Measurements from ENCODE around the gene IFT52.

IFT52 gene

GRCh38 chr20:43545837-43546578 lies 44.7 kb upstream of the IFT52 start:
- no peak for TF ChIP-seq EZH2phosphoT487 (IDR thresholded peaks at IDR 0.05; ENCODE audit: borderline replicate concordance, low read length)
- TF ChIP-seq CTCF (IDR thresholded peaks at IDR 0.05; ENCODE audit: low read depth, low read length, poor library complexity, severe bottlenecking) = peak; percentile 37
- no peaks in the 10 kb centered on the region for H3K9me3 ChIP-seq (ENCODE audit: control insufficient read depth, insufficient read depth, low read length)
- no peaks in the 10 kb centered on the region for H3K27me3 ChIP-seq (ENCODE audit: control insufficient read depth, low read length)
- H3K27ac ChIP-seq (ENCODE audit: low read depth, low read length) = no peak overlapping the region
- H3K36me3 ChIP-seq (ENCODE audit: control insufficient read depth, low read length) = no peaks in the 10 kb centered on the region
- no peaks in the 10 kb centered on the region for H3F3A ChIP-seq (ENCODE audit: control insufficient read depth, insufficient read depth)
- H3K79me2 ChIP-seq (ENCODE audit: control insufficient read depth, low read length) = no peaks in the 10 kb centered on the region
- no peak overlapping the region for H3K4me3 ChIP-seq (ENCODE audit: low read length)
- H3K4me1 ChIP-seq (ENCODE audit: control insufficient read depth, low read length) = no peaks in the 10 kb centered on the region
- no peaks in the 10 kb centered on the region for H3K9me2 ChIP-seq (replicated peaks; ENCODE audit: control insufficient read depth, low read length)
- H4K20me1 ChIP-seq (ENCODE audit: control insufficient read depth, insufficient read depth, low read depth, low read length) = no peaks in the 10 kb centered on the region
- no peak overlapping the region for H3K4me2 ChIP-seq (ENCODE audit: low read length)

DNA sequence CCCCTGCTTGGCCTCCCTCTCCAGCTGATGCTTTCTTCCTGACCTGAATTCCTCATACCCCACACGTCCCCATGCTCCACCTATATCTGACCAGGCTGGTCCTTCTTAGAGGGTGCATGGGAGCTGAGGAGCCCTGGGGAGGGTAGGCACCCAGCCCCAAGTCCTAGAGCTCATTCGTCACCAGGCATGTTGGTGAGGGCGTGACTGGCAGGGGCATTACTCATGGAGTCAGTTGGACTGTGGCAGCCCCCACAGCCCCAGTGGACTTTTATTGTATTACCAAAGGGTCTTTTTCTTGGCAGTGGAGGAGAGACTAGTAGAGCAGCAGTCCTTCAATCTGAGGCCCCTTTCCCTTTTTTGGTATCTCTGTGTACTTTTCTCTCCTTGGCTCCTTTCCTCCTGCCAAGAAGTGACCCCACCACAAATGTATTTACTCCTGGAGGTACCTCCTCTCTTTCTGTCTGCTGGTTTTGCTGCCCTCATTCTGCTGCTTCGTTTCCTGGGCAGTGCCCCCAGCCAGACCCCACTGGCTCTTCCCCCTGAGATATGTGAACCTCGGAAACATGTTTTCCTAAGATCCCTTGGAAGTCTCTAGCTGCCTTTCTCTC lies 42.4 kb upstream of the IFT52 start:
- Histone ChIP-seq H3K27ac (ENCODE audit: low read depth, low read length) (no peak overlapping the region), H3K27me3 (ENCODE audit: control insufficient read depth, low read length) (no peaks in the 10 kb centered on the region), H3K79me2 (ENCODE audit: control insufficient read depth, low read length) (no peaks in the 10 kb centered on the region), H3K4me1 (ENCODE audit: control insufficient read depth, low read length) (no peaks in the 10 kb centered on the region), H3K36me3 (ENCODE audit: control insufficient read depth, low read length) (no peaks in the 10 kb centered on the region), H3K4me3 (ENCODE audit: low read length) (no peak overlapping the region), H3K9me3 (ENCODE audit: control insufficient read depth, insufficient read depth, low read length) (no peaks in the 10 kb centered on the region), H3F3A (ENCODE audit: control insufficient read depth, insufficient read depth) (no peaks in the 10 kb centered on the region), H3K4me2 (ENCODE audit: low read length) (no peak overlapping the region), H4K20me1 (ENCODE audit: control insufficient read depth, insufficient read depth, low read depth, low read length) (no peaks in the 10 kb centered on the region), H3K9me2 (replicated peaks; ENCODE audit: control insufficient read depth, low read length) (no peaks in the 10 kb centered on the region)
- TF ChIP-seq CTCF (IDR thresholded peaks at IDR 0.05; ENCODE audit: low read depth, low read length, poor library complexity, severe bottlenecking) = no peak
- no peak for TF ChIP-seq EZH2phosphoT487 (IDR thresholded peaks at IDR 0.05; ENCODE audit: borderline replicate concordance, low read length)

DNA sequence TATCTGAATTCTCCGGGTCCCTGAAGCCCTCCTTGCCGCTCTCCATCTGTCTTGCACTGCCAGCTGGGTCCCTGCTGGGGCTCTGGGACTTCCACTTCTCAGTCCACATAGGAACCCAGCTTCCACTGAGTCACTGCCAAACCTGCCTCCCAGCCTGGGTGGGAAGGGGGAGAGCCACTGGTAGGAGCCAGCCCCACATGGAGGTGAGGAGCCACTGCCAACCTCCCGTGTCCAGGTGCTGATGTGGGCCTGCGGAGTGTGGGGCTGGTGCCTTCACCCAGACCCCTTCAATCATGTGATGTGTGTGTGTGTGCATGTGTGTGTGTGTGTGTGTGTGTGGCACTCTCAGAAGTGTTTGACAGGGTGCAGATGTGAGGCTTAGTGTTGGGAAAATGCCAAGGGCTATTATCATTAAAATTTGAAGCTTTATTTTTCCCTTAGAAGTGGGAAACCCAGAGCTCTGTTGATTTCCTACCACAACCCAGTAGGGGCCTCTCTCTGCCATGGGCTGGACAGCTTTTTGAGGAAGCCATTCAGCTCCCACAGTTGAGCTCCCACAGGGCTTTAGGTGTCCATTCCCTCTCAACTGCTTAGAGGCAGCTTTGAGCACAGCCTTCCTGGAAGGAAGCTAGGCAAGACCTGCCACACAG lies 41.2 kb upstream of the IFT52 start:
- Histone ChIP-seq H3K27me3 (ENCODE audit: control insufficient read depth, low read length) (no peaks in the 10 kb centered on the region), H3K9me3 (ENCODE audit: control insufficient read depth, insufficient read depth, low read length) (no peaks in the 10 kb centered on the region), H3K9me2 (replicated peaks; ENCODE audit: control insufficient read depth, low read length) (no peaks in the 10 kb centered on the region), H3K36me3 (ENCODE audit: control insufficient read depth, low read length) (no peaks in the 10 kb centered on the region), H3K79me2 (ENCODE audit: control insufficient read depth, low read length) (no peaks in the 10 kb centered on the region), H3K4me2 (ENCODE audit: low read length) (no peak overlapping the region), H4K20me1 (ENCODE audit: control insufficient read depth, insufficient read depth, low read depth, low read length) (no peaks in the 10 kb centered on the region), H3F3A (ENCODE audit: control insufficient read depth, insufficient read depth) (no peaks in the 10 kb centered on the region), H3K4me3 (ENCODE audit: low read length) (no peak overlapping the region), H3K4me1 (ENCODE audit: control insufficient read depth, low read length) (no peaks in the 10 kb centered on the region), H3K27ac (ENCODE audit: low read depth, low read length) (no peak overlapping the region)
- no peak for TF ChIP-seq EZH2phosphoT487 (IDR thresholded peaks at IDR 0.05; ENCODE audit: borderline replicate concordance, low read length)
- no peak for TF ChIP-seq CTCF (IDR thresholded peaks at IDR 0.05; ENCODE audit: low read depth, low read length, poor library complexity, severe bottlenecking)

Data from DOHH2 (cell line).